ENCODE data around the gene RAPGEFL1. TPM values are rescaled to one million over a fixed set of nuclear protein-coding genes. Genes with fewer than 3 reads are reported as not detected.
"Not testable (repeated sequence)": the region's sequence is repeated elsewhere in the genome, so short reads cannot be mapped to it uniquely, and the experiment has no call there.

The RAPGEFL1 gene
- total and polyA plus RNA-seq, 10 of the 15 experiments (the other 5 are each of a cell fraction or from before 2014, with no cell fraction given) = 0.13 to 3.2 (median 1.5) TPM

DNA sequence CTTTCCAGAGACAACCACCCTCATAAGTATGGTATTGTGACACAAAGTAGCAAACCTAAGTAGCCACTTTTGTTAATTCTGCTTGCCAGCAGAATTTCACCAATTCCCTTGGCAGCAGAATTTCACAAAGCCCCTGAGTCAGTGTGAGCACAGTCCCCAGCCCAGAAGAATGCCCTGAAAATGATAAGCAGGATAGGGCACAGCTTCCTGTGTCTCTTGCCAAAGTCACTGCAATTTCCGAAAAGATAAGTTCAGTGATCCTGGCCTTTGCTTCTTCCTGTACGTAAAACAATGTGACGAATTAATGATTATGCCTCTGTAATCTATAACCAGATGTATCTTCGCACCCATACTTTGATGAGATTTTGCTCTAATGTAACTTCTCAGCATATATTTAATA is 25.9 kb downstream of the RAPGEFL1 start (continued):
- no peak for TF ChIP-seq MAX (IDR thresholded peaks at IDR 0.05; ENCODE audit: low read depth, low read length)
- no peak for TF ChIP-seq ZBED1 (IDR thresholded peaks at IDR 0.05; ENCODE audit: borderline replicate concordance)
- no peak for TF ChIP-seq LARP7 (IDR thresholded peaks at IDR 0.05)
- TF ChIP-seq, protein P1, sequence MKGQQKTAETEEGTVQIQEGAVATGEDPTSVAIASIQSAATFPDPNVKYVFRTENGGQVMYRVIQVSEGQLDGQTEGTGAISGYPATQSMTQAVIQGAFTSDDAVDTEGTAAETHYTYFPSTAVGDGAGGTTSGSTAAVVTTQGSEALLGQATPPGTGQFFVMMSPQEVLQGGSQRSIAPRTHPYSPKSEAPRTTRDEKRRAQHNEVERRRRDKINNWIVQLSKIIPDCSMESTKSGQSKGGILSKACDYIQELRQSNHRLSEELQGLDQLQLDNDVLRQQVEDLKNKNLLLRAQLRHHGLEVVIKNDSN (IDR thresholded peaks at IDR 0.05; ENCODE audit: borderline replicate concordance, extremely low read length, insufficient read depth, low read depth, low read length) = no peak
- no peak for TF ChIP-seq EP300 (IDR thresholded peaks at IDR 0.05; ENCODE audit: borderline replicate concordance in 1 of 2, control insufficient read depth in 1 of 2, low read depth in 2 of 2, low read length in 2 of 2)
- no peak for TF ChIP-seq HDAC2 (IDR thresholded peaks at IDR 0.05)
- TF ChIP-seq BMI1 (IDR thresholded peaks at IDR 0.05; ENCODE audit: borderline replicate concordance) = no peak

- BruUV-seq (replicated peaks); H3K27ac ChIP-seq (ENCODE audit: control insufficient read depth, insufficient read depth); H3K9ac ChIP-seq (ENCODE audit: control insufficient read depth, insufficient read depth, low read length); H3K9me3 ChIP-seq (replicated peaks; ENCODE audit: control insufficient read depth, insufficient read depth, low read length); H2AFZ ChIP-seq (ENCODE audit: control insufficient read depth, low read depth, low read length); intact Hi-C loops (cut with micrococcal nuclease; ENCODE audit: unreplicated experiment); H3K27me3 ChIP-seq (replicated peaks in 1 of 2; ENCODE audit: control insufficient read depth in 2 of 2, insufficient read depth in 2 of 2, low read length in 1 of 2); SMC1A ChIA-PET (ENCODE audit: uncharacterized antibody, unreplicated experiment); H3K4me2 ChIP-seq (ENCODE audit: control insufficient read depth, insufficient read depth); H3K36me3 ChIP-seq (ENCODE audit: control insufficient read depth in 2 of 2, insufficient read depth in 2 of 2, low read length in 1 of 2); H3K4me3 ChIP-seq; ATAC-seq; CTCF ChIA-PET; DNase-seq (ENCODE audit: low read depth, low spot score); POLR2A ChIA-PET; FAIRE-seq; H3K4me1 ChIP-seq (ENCODE audit: control insufficient read depth, insufficient read depth, low read length); H4K20me1 ChIP-seq (ENCODE audit: control insufficient read depth, insufficient read depth); RAD21 ChIA-PET (ENCODE audit: unreplicated experiment); H3K79me2 ChIP-seq (ENCODE audit: control insufficient read depth, insufficient read depth, low read length); in situ Hi-C loops (cut with MboI): not testable (repeated sequence)
- 61% methylated on average over 8 of the region's 8 CpGs for WGBS (ENCODE audit: insufficient coverage, insufficient replicate concordance, low lambda C conversion rate, missing lambda C conversion rate)
Measured at GRCh38 chr17:40206193-40206592, 28.9 kb downstream of the RAPGEFL1 start.
